GM18951 (cell line): ENCODE results near the gene TSG101.

Source experiments
- POLR2A ChIP-seq: IDR thresholded peaks from 4 replicates; pipeline ENCODE4 v1.6.1; 2011; ENCODE audit warnings: mild to moderate bottlenecking; ENCODE audit not compliant: insufficient read length, insufficient read depth; ENCODE audit errors: extremely low read depth
- in situ Hi-C: fragments of 300-500 bp; cut with MboI; formaldehyde crosslinking; loops from one replicate; pipeline ENCODE4 v1.12.0; 2022; ENCODE audit warnings: low sequenced_read_pairs, mixed read lengths, inconsistent platforms; ENCODE audit not compliant: unreplicated experiment

Gene TSG101

DNA sequence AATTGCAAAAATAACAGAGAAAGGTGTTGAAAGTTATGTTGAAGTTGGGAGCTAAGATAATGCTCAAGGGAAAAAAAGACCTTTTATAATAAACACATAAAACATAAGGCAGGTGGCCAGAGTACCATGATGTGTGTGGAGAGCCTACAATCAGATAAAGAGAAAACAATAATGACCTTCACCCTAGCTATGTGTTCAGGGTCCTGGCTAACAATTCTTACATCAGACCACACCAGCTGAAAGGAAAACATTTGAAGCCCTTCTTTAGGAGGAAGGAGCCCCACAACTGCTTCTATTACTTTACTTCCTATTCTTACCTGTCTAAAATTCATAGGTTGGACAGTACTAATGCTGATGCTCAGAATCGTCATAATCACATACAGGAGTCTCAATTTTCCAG, 2.5 kb downstream of the TSG101 start:
- no peak for TF ChIP-seq POLR2A
- in situ Hi-C loops, result no loop called here

DNA sequence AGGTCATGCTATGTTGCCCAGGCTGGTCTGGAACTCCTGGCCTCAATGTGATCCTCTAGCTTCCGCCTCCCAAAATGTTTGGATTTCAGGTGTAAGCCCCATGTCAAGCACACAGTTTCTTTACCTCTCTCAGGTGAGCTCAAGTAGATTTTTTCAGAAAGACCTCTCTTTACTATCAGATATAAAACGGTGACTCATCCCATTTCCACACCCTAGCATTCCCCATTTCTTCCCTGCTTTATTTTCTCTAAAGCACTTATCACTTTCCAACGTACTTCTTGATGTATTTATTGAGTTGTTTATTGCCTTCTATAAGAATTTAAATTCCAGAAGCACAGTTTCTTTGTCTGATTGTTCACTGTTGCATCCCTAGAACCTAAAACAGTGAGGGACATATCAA, 3.7 kb downstream of the TSG101 start:
- in situ Hi-C loops, result no loop called here
- TF ChIP-seq POLR2A, result no peak

DNA sequence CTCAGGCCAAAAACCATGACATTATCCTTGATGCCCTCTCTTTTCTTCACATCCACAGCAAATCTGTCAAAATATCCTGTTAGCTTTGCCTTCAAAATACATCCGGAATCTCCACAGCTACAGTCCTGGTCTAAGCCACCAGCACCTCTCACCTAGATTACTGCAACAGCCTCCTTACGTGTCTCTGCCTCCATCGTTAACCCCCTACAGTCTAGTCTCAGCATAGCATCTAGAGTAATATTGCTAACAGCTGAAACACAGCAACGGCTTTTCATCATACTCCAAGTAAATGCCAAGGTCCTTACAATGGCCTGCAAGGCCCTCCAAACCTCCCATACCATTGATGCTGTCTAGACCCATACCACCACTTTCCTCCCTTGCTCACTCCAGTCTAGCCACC, 4.4 kb downstream of the TSG101 start:
- no peak for TF ChIP-seq POLR2A
- in situ Hi-C loops, result no loop called here

DNA sequence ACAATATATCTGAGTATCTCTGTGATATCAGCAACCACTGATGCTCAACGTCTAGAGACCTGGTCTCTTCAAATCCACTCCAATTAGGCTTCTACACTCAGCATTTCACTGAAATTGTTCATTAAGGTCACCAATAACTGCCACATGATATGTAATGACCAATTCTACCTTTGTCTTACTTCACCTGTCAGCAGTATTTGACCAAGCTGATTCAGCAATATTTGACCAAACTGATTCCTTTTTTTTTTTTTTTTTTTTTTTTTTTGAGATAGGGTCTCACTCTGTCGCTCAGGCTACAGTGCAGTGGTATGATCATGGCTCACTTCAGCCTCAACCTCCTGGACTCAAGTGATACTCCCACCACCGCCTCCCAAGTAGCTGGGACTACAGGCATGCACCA, 5.6 kb downstream of the TSG101 start:
- no peak for TF ChIP-seq POLR2A

DNA sequence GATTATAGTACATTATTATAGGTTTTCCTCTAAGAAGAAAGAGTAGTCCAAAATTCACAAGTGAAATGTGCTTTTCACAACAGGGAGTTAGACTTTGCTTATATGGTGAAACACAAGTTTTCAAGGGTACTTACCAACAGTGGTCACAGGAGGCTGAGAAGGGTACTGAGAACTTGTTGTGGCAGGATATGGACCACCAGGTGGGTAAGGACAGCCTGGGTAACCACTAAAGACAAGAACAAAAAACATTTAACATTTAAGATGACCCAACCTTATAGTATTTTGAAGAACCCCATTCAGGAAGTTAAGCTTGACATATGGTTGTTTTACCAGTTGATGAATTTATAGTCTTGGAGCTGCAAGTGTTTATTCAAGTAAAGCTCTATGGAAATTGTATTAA, 24.4 kb downstream of the TSG101 start:
- no peak for TF ChIP-seq POLR2A
- in situ Hi-C loops, result no loop called here

More for the DNA sequence above, 5.6 kb downstream of the TSG101 start:
- in situ Hi-C loops, result no loop called here

DNA sequence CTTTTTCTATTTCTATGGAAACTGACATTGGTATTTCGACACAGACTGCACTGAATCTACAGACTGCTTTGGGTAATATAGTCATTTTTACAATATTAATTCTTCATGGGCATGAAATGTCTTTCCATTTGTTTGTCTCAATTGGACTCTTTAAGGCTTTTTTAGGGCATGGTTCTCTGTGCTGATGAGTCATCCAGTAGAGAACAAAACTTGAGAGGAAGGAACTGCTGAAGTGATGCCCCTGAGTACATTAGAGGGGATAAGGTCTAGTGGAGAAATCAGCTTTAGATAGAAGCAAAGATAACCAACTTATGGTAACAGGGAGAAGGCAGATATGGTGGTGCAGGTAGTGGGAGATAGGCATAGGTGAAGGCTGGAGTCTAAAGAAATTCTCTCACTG, 25.1 kb downstream of the TSG101 start:
- no peak for TF ChIP-seq POLR2A

DNA sequence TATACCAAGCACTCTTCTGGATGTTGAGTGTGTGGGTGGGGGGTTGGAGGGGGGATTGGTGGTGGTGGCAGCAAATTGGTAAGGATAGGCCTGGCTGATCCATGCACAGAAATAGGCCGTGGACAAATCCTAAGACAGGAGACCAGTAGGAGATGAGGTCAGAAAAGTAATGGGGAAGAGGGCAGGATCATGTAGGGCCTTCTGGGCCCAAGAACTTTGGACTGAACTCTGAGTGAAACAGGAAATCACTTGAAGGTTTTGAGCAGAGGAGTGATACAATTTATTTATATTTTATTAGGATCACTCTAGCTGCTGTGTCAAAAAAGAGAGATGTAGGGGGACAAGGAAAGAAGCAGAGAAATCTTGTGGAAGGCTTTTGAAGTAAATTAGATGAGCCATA, 28.7 kb downstream of the TSG101 start:
- in situ Hi-C loops, result no loop called here
- no peak for TF ChIP-seq POLR2A

More for the DNA sequence above, 25.1 kb downstream of the TSG101 start:
- in situ Hi-C loops, result no loop called here

DNA sequence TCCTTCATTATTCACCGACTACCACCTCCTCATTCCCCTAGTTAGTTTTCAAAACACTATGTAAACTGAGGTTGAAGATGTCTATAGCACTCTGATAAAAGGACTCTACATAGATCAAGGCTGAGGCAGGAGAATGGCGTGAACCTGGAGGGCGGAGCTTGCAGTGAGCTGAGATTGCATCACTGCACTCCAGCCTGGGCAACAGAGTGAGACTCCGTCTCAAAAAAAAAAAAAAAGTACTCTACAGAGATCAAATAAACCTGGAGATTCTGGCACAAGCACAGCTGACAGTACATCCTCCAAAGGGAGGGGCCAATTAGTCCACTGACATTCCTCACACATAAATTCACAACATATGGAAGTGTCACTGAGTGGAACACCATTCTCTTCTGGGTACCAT, 31.0 kb downstream of the TSG101 start:
- in situ Hi-C loops, result no loop called here
- TF ChIP-seq POLR2A, result no peak

DNA sequence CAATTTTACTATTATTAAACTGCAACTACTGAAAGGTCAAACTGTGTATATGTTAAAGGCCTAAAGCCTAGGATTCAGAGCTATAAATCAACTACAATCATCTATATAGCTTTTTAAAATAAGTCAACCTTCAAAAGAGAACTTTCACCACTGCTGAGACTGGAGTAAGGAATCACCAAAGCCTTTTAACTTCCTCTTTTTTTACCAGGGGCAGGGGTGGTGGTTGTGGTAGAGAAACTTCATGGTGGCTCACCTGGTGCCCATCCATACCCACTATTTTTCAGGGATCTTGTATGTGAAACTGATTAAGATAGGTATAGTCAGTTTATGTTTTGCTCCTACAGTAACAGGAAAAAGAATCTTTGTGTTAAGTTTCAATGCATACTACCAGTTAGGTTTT, 31.5 kb downstream of the TSG101 start:
- in situ Hi-C loops, result no loop called here
- TF ChIP-seq POLR2A, result no peak

DNA sequence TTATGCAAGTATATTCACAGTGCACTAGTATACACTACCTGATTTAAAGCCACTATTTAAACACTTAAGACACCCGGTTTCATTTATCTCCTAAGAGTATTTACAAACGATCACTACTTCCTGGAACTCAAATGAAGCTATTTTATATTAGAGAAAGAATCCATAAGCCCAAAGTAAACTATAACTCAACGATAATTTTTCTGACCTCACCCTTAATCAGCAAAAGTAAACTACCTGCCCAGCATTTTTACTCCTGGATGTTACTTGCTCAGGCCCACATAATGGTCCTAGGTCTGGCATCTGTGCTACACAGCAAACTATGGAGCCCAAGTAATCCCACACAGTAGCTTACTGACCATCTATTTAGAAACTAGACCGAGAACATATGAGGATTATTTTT, 33.4 kb downstream of the TSG101 start:
- no peak for TF ChIP-seq POLR2A
- in situ Hi-C loops, result no loop called here

DNA sequence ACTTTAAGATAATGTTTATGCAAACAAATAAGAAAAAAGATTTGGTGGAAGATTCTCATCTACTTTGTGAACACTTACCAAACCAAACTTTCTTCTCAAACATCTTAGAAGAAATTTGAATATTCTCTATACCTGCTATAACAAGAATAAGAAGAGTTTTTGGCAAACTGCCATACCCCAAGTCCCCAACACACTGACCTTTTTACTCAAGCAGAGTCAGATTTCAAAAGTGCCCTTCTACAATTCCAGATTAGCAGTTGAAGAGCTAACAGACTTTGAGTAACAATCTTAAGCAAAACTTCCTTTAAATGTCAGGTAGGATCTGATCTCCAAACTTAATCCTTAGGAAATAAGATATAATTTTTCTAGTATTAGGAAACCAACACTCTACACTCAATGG, 33.9 kb downstream of the TSG101 start:
- no peak for TF ChIP-seq POLR2A
- in situ Hi-C loops, result no loop called here

DNA sequence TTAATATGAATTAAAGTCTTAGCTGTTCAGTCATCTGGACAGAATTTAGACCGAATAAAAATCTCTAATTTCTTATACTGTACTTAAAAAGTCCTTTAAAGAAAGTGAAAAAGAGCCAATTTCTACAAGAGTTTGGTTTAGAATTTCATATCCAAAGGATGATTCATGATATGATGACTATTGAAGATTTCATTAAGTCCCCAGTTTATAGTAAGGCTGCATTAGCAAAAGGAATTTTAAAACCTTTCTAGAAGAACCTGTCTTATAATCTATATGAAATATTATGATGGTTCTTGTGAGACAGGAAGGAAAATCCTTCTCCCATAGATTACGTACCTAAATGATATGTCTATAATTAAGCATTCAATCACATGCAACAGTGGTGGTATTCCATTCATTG, 34.8 kb downstream of the TSG101 start:
- no peak for TF ChIP-seq POLR2A
- in situ Hi-C loops, result no loop called here

DNA sequence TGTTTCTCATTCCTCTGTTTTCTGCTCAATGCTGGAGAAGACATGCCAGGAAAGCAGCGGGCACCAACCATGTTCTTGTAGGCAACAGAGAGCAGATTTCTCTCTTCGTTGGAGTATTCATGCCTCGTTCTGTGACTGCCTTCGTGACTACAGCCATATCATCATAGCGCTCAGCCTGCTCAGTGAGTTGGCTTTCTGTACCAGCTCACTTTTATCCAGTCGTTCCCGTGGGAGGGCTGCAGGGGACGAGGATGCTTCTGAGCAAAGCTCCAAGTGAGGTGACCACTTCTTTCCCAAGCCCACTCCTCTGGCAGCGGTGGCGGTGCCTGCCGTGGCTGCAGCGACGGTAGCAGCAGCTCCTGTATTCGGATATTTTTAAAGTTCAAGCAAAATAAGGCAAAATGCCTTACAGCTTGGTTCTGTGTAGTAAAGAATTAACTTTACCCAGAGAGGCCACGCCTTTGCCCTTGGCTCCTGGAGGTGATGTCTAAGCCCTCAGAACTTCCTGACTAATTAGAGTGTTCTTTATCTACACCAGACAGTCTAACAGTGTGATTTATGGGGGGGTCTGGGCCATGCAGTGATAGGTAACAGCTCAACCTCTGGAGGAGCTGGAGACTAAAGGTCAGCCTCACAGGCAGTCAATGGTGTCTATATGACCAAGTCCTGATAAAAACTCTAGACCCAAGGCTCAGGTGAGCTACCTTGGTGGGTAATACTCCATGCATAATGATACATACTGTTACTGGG, 35.8 kb downstream of the TSG101 start:
- in situ Hi-C loops, result no loop called here
- TF ChIP-seq POLR2A, result no peak

DNA sequence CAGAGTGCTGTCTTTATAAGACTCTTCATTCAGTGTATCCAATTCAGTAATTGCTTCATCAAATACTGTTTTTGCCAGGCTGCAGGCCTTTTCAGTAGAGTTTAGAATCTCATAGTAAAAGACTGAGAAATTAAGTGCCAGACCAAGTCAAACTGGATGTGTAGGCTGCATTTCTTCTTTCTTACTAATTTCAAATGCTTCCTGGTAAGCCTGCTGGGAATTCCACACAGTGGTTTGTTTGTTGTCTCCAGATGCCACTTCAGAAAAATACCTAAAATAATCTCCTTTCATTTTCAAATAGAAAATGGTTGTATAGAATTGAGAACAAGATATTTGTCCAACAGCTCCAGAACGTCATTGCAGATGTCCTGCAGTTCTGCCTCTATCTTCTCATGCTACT, 36.4 kb downstream of the TSG101 start:
- TF ChIP-seq POLR2A, result no peak
- in situ Hi-C loops, result no loop called here
